H1 (cell line): ENCODE measurements around the gene TSPAN17. TPM values are rescaled to one million over a fixed set of nuclear protein-coding genes. Genes with fewer than 3 reads are reported as not detected.

Experiments used
- BCL11A ChIP-seq, 2 experiments: IDR thresholded peaks; one replicate each; pipeline ENCODE4 v1.6.1; 2011; ENCODE audit warnings: low read depth in 2 of 2, low read length in 2 of 2, mild to moderate bottlenecking in 2 of 2
- CBX8 ChIP-seq: fragments of 300-800, 300-1000 bp; sonication (generic); IDR thresholded peaks from 2 replicates; pipeline ENCODE4 v1.7.1; 2016; ENCODE audit warnings: low read depth, low read length, borderline replicate concordance
- KDM1A ChIP-seq: fragments of 200-600, 300-600 bp; sonication (generic); IDR thresholded peaks from 2 replicates; pipeline ENCODE4 v1.7.1; 2016; ENCODE audit warnings: mild to moderate bottlenecking, low read length, borderline replicate concordance
- KDM4A ChIP-seq: IDR thresholded peaks from one replicate; pipeline ENCODE4 v1.7.1; 2012; ENCODE audit warnings: low read depth, mild to moderate bottlenecking, moderate library complexity, low read length, inconsistent platforms; ENCODE audit not compliant: severe bottlenecking
- SP4 ChIP-seq: IDR thresholded peaks from 2 replicates; pipeline ENCODE4 v1.6.1; 2012; ENCODE audit warnings: low read length, inconsistent platforms
- TAF7 ChIP-seq: optimal IDR thresholded peaks from 2 replicates; pipeline ENCODE3; 2011; ENCODE audit warnings: low read depth, mild to moderate bottlenecking, inconsistent platforms, low read length, moderate library complexity, borderline replicate concordance
- TCF12 ChIP-seq: IDR thresholded peaks from 2 replicates; pipeline ENCODE4 v1.6.1; 2011; ENCODE audit warnings: low read depth, mild to moderate bottlenecking, low read length
- polyA plus RNA-seq, 7 experiments: library from polyadenylated mRNA; depleted of rRNA in 3 of 7; stranded (reverse) in 5 of 7; unstranded in 2 of 7; fragments of >200 nt in 5 of 7; fragments of 200-250 nt in 2 of 7; gene quantifications; 1 replicate in 5 of 7; 2 replicates in 1 of 7; 4 replicates in 1 of 7; pipeline versions ENCODE4 v1.2.1 to v1.2.3, GENCODE V29; 2011 to 2013; ENCODE audit warnings: missing spikeins in 2 of 7, mixed read lengths in 2 of 7
- total RNA-seq: library from RNA; stranded (reverse); fragmentation: NEBNext Ultra II Directional; extraction: Animal tissue kit (Norgen Biotek cat#: 25700); gene quantifications from 2 replicates; pipeline ENCODE4 v1.2.1, GENCODE V29; 2021
- TF ChIP-seq, protein P1 (sequence below): fragments of 300-600 bp; sonication (generic); IDR thresholded peaks from 2 replicates; pipeline ENCODE4 v1.7.1; 2012; ENCODE audit warnings: low read length, moderate library complexity, mild to moderate bottlenecking, inconsistent platforms; ENCODE audit not compliant: insufficient replicate concordance
- TF ChIP-seq, protein P2 (sequence below): IDR thresholded peaks from 2 replicates; pipeline ENCODE4 v1.6.1; 2011; ENCODE audit warnings: low read length, improper control_type of control experiment

Gene TSPAN17
- total and polyA plus RNA-seq, 2 of the 8 experiments (the other 6 are each of a cell fraction or from before 2014, with no cell fraction given) = 41.5 to 53.7 TPM

DNA sequence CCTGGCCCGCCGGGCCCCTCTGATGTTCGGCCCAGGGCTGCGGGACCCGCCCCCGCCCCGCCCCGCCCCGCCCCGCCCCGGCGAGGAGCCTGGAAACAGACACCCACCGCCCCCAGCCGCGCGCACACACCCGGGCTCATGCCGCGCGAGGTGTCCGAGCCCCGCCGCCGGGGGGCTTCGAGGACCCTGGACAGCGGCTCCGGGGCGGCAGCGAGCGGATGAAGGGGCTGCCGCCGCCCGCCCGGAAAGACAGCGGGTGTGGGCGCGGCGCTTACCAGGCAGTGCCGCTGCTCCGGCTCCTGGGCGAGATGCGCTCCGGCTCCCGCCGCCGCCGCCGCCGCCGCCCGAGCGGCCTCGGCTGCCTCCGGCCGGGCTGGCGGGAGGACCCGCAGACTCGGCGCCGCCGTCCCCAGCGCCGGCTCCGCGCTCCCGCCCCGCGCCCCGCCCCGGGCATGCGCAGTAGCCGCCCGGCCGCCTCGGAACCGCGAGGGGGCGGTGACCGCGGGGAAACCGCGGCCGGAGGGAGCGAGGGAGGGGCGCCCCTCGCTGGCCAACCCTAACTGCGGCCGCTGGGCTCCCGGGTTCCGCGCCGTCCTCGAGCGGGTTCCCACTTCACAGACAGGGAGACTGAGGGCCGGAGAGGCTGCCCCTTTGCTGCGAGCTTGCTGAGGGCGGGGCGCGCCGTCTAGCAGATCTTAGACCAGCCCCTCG, 37.4 kb upstream of the TSPAN17 start, which contains the start of gene GPRIN1 (continued):
- TF ChIP-seq, protein P1, sequence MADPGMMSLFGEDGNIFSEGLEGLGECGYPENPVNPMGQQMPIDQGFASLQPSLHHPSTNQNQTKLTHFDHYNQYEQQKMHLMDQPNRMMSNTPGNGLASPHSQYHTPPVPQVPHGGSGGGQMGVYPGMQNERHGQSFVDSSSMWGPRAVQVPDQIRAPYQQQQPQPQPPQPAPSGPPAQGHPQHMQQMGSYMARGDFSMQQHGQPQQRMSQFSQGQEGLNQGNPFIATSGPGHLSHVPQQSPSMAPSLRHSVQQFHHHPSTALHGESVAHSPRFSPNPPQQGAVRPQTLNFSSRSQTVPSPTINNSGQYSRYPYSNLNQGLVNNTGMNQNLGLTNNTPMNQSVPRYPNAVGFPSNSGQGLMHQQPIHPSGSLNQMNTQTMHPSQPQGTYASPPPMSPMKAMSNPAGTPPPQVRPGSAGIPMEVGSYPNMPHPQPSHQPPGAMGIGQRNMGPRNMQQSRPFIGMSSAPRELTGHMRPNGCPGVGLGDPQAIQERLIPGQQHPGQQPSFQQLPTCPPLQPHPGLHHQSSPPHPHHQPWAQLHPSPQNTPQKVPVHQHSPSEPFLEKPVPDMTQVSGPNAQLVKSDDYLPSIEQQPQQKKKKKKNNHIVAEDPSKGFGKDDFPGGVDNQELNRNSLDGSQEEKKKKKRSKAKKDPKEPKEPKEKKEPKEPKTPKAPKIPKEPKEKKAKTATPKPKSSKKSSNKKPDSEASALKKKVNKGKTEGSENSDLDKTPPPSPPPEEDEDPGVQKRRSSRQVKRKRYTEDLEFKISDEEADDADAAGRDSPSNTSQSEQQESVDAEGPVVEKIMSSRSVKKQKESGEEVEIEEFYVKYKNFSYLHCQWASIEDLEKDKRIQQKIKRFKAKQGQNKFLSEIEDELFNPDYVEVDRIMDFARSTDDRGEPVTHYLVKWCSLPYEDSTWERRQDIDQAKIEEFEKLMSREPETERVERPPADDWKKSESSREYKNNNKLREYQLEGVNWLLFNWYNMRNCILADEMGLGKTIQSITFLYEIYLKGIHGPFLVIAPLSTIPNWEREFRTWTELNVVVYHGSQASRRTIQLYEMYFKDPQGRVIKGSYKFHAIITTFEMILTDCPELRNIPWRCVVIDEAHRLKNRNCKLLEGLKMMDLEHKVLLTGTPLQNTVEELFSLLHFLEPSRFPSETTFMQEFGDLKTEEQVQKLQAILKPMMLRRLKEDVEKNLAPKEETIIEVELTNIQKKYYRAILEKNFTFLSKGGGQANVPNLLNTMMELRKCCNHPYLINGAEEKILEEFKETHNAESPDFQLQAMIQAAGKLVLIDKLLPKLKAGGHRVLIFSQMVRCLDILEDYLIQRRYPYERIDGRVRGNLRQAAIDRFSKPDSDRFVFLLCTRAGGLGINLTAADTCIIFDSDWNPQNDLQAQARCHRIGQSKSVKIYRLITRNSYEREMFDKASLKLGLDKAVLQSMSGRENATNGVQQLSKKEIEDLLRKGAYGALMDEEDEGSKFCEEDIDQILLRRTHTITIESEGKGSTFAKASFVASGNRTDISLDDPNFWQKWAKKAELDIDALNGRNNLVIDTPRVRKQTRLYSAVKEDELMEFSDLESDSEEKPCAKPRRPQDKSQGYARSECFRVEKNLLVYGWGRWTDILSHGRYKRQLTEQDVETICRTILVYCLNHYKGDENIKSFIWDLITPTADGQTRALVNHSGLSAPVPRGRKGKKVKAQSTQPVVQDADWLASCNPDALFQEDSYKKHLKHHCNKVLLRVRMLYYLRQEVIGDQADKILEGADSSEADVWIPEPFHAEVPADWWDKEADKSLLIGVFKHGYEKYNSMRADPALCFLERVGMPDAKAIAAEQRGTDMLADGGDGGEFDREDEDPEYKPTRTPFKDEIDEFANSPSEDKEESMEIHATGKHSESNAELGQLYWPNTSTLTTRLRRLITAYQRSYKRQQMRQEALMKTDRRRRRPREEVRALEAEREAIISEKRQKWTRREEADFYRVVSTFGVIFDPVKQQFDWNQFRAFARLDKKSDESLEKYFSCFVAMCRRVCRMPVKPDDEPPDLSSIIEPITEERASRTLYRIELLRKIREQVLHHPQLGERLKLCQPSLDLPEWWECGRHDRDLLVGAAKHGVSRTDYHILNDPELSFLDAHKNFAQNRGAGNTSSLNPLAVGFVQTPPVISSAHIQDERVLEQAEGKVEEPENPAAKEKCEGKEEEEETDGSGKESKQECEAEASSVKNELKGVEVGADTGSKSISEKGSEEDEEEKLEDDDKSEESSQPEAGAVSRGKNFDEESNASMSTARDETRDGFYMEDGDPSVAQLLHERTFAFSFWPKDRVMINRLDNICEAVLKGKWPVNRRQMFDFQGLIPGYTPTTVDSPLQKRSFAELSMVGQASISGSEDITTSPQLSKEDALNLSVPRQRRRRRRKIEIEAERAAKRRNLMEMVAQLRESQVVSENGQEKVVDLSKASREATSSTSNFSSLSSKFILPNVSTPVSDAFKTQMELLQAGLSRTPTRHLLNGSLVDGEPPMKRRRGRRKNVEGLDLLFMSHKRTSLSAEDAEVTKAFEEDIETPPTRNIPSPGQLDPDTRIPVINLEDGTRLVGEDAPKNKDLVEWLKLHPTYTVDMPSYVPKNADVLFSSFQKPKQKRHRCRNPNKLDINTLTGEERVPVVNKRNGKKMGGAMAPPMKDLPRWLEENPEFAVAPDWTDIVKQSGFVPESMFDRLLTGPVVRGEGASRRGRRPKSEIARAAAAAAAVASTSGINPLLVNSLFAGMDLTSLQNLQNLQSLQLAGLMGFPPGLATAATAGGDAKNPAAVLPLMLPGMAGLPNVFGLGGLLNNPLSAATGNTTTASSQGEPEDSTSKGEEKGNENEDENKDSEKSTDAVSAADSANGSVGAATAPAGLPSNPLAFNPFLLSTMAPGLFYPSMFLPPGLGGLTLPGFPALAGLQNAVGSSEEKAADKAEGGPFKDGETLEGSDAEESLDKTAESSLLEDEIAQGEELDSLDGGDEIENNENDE = no peak
- TF ChIP-seq KDM4A (peak; percentile 49), TAF7 (no peak), CBX8 (no peak), TCF12 (no peak), KDM1A (peak; percentile 73), BCL11A (IDR thresholded peaks at IDR 0.05; ENCODE audit: low read depth in 2 of 2, low read length in 2 of 2) (no peak), SP4 (no peak)
- TF ChIP-seq, protein P2, sequence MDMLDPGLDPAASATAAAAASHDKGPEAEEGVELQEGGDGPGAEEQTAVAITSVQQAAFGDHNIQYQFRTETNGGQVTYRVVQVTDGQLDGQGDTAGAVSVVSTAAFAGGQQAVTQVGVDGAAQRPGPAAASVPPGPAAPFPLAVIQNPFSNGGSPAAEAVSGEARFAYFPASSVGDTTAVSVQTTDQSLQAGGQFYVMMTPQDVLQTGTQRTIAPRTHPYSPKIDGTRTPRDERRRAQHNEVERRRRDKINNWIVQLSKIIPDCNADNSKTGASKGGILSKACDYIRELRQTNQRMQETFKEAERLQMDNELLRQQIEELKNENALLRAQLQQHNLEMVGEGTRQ = no peak
